Measurements from ENCODE around the gene MAPRE3.

Gene MAPRE3

DNA sequence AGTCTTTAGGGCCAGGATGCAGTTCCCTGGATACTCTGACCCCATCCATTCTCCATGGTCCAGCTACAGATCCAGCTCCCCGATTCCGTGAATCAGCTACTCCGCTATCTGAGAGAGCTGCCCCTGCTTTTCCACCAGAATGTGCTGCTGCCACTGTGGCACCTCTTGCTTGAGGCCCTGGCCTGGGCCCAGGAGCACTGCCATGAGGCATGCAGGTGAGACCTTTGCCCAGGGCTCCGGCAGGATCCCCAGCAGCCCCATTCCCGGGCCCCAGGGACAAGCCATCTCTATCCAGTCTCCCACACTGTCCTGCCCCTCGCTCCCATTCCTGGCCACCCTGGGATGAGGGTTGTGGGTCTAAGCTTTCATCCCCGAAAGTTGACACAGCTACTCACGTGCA is 69.8 kb downstream of the MAPRE3 start:
- DNase-seq (ENCODE audit: low read depth), result no peak

DNA sequence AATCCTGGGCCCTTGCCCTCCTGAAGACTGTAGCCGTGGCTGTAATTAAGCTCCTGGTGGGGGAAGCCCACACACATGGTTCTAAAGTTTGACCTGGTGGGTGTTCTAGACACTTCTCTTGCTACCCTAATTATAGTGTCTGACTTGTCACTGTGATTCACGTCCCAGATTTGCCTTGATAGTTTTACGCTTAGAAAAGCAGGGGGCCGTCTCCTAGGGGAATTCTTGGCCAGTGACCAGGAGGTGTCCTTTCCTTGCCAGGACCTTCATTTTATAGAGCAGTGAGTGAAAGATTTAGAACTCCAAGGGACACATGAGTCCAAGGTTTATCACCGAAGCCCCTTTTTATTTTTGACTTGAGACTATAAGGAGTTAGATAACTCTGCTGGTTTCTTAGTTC is 71.3 kb downstream of the MAPRE3 start:
- no peak for DNase-seq (ENCODE audit: low read depth)

DNA sequence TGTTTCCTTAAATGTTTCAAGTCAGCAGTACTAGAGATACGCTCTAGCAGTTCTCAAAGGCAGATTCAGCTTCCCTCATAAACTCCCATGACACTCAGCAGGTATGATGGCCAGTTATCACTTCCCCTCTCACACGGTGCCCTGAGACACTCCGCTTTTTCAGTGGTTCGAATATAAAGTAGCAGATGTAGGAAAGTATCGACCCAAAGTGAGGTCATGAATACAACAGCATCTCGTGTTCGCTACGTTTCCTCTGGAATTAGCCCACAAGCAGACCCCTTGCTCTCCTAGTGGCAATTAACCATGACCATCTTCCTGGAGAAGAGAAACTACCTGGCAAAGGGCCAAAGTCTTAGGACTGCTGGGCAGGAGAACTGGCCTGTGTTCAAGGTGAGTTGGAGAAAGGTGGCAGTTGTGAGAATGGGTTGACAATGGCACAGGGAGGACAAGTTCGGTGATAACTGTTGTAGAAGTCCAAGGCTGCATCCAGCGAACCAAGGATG is 71.8 kb downstream of the MAPRE3 start:
- no peak for DNase-seq (ENCODE audit: low read depth)

DNA sequence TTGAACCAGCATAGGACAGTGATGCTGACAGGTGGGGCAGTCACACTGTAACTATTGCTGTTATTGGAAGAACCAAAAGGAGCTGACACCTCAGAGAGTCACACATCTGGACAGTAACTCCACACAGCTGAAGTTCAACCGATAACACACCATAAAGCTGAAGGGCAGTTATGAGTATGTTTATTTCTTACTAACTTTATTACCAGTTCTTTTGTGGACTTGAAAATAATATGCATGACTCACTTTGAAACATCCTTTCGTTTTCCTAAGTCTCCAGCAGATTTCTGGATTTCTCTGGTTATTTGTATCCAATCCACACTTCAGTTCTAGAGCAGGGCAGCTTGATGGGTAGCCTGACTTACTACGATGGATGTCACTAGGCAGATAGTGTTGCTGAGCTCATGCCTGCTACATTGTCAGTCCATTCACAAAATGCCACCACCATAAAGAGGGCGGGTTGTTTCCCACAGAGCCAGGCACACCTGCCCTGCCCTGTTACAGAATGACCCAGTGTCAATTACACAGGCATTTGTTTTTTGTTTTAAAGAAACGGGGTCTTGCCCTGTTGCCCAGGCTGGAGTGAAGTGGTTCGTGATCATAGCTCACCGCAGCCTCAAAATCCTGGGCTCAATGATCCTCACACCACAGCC is 72.7 kb downstream of the MAPRE3 start:
- DNase-seq (ENCODE audit: low read depth), result no peak

- DNase-seq (ENCODE audit: low read depth), result peak; percentile 74
Observed at GRCh38 chr2:27049422-27050280, 79.2 kb downstream of the MAPRE3 start.

GRCh38 chr2:27050281-27050995 is 80.0 kb downstream of the MAPRE3 start:
- peak; percentile 84 for DNase-seq (ENCODE audit: low read depth)

DNA sequence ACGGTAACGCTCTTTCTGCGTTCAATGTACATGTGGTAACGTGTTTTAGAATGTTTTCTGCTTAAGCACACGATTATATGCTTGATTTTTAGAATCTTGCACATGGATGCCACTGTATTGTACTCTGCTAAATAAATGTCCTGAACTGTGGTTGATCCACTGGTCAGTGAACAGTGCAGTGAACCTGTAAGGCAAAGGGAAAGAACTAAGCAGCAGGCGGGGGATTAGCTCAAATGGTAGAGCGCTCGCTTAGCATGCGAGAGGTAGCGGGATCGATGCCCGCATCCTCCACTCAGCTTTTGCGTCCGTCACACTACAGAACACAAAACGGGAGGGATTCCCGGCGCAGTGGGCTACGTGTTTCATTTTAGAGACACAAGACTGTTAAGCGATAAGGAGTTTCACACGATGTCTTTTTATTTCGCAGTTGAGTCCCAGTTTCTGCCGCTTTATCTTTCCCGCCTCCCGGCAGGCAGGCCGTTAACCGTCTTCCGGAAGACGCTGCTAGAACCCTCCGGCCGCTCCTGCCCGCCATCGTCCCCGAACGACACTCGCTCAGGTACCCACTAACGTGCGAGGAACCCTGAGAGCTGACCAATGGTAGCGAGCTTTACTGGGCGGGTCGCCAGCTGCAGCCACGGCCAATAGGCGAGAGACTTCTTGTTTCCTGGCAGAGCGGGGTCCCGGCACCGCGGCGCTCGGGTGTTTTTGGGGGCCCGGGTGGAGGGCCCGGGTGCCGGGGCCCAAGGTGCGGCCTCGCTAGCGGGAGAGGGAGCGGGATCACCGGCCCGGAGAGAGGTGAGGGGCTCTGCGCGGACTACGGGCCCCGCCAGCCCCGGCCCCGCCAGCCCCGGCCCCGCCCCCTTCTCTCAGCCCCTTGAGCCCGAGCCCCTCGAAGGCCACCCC is 80.8 kb downstream of the MAPRE3 start, which contains the start of gene AGBL5:
TSS of gene AGBL5 (plus strand) at position 673 of the 906 bp plus-strand sequence. CDS start 1,291 bp downstream, outside the sequence.
- DNase-seq (ENCODE audit: low read depth), result peak; percentile 92

- no peak for DNase-seq (ENCODE audit: low read depth)
Observed at GRCh38 chr2:27051902-27052645, 81.6 kb downstream of the MAPRE3 start.

DNA sequence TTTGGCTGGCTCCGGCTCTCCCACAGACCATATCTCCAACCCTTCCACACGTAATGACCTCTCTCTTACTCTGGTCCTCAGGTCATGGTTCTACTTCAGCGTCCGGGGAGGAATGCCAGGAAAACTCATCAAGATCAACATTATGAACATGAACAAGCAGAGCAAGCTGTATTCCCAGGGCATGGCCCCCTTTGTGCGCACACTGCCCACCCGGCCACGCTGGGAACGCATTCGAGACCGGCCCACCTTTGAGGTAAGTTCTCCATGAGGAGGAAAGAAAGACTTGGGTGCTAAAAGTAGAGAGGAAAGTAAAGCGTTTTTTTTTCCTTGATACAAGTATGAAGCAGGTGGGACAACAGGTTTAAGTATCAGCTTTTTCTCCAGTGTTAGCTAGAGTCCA is 82.9 kb downstream of the MAPRE3 start:
- DNase-seq (ENCODE audit: low read depth), result no peak

DNA sequence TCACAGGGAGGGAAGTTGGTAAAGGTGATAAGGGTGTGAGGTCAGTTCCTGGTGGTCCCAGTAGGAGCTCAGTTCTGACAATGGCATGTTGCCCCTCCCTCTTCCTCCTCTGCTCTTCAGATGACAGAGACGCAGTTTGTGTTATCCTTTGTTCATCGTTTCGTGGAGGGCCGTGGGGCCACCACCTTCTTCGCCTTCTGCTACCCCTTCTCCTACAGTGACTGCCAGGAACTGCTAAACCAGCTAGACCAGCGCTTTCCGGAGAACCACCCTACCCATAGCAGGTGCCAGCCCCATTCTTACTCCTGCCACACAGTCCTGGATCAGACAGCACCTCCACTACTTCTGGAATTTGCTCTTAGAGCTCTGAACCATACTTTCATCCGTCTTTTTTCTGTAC is 83.3 kb downstream of the MAPRE3 start:
- no peak for DNase-seq (ENCODE audit: low read depth)

DNA sequence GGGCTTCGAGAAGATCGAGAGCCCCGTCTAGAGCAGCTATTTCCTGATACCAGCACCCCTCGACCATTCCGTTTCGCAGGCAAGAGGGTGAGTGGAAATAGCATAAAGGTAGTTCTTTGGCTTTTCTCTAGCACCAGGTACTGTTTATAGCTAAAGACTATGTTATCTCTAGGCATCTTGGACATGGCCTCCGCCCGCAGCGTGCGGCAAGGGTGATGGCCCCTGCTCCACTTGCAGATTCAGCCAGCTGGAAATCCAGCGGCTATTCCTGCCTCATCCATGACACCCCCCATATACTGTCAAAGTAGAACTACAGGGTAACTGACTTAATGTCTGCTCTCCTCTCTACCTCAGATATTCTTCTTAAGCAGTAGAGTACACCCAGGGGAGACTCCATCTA is 84.3 kb downstream of the MAPRE3 start:
- no peak for DNase-seq (ENCODE audit: low read depth)

DNA sequence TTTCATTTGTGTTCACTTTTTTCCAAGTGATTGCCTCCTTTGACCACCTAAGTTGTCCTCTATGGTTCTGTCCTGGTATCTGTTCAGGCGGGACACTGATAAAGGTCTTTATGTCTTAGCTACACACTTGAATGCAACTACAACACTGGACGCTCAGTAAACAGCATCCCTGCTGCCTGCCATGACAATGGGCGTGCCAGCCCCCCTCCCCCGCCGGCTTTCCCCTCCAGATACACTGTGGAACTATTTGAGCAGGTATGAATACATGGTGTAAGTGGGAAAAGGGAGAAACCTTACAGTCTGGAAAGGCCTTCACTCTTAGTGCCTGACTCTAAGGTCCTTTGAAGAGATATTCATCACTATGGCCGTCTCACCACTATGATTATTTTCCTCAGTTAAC is 86.7 kb downstream of the MAPRE3 start:
- no peak for DNase-seq (ENCODE audit: low read depth)

GRCh38 chr2:27058210-27058609 is 87.8 kb downstream of the MAPRE3 start:
- DNase-seq (ENCODE audit: low read depth), result no peak

- no peak for DNase-seq (ENCODE audit: low read depth)
Observed at GRCh38 chr2:27059141-27059820, 88.8 kb downstream of the MAPRE3 start.

DNA sequence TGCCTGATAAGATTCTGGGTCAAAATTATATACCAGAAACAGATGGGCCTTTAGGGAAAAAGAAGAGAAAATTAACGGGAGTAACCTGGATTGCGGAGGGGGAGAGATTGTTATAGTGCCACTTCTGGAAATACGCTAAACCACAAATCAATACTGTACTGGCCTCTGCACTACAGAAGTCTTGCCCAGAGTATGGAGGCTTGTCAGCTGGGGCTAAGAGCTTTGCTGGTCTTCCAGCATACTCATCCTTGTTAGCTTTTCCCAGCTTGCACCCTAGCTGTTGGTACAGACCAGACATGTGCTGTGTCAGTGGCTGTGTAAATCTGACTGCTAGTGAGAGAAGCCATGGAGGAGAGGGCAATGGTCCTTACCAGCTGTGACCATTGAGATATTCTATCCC is 89.9 kb downstream of the MAPRE3 start:
- no peak for DNase-seq (ENCODE audit: low read depth)

GRCh38 chr2:27065128-27065527 is 94.7 kb downstream of the MAPRE3 start:
- DNase-seq (ENCODE audit: low read depth), result no peak

DNA sequence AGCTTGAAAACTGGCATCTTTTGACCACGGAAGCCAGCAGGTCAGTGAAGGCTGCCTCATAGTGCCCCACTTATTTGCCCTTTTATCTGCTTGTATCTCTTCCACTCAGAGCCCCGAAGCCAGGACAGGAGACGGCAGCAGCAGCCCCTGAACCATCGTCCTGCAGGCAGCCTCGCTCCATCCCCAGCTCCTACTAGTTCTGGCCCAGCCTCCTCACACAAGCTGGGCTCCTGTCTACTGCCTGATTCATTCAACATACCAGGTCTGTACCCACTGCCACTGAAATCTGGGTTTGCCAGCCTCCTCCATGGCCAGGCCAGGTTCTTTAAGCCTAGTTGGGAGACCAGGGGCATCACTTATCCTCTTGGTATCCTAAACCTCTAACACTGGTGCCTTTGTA is 96.9 kb downstream of the MAPRE3 start:
- DNase-seq (ENCODE audit: low read depth), result no peak

DNA sequence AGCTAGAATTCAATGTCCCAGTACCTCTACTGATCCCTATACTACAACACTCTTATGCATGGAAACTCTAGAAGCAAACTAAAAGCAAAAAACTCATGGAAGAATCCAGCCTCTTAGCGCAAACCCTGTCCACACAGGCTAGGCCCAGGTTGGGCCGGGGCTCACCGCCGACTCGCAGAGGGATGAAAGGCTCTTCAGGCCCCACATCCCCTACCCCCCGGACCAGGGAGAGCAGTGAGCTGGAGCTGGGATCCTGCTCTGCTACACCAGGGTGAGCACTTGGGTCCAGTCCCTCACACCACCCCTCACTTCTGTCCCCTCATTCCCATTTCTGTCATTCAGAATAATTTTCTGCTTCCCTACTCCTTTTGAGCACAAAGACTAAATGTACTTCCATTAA is 99.0 kb downstream of the MAPRE3 start:
- no peak for DNase-seq (ENCODE audit: low read depth)

DNA sequence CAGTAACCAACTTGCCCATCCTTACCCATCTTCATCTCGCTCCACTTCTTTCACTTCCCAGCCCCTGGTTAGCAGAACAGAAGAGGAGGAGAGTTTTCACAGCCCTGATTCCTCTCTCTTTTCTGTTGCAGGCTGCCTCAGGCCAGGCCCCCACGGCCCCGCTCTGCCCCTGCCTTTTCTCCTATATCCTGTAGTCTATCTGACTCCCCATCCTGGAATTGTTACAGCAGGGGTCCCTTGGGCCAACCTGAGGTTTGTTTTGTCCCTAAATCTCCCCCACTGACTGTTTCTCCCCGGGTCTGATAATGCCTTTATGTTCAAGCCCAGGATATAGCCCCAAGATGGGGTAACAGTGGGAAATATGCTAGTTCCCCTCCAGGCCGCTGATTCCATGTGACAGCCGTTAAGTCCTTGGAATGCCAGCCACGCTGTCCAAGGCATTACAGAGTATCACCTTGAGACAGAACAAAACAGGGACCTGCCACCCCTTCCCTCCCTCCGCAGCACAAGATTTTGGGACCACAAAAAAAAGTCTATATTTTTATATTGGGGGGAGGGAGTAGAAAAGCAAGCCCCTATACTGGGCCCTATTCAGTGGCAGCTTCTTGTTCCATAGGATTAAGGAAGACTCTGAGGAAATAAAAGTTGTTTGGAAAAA is 99.7 kb downstream of the MAPRE3 start:
- DNase-seq (ENCODE audit: low read depth), result no peak
